Activated CD8-positive, alpha-beta T cell treated with anti-CD3 and anti-CD28 coated beads, Interleukin-2, amount 10 ng/mL, durations not matched to agents 7 days and 5 days (primary cell): ENCODE data around the gene FOXD2. TPM values are rescaled to one million over a fixed set of nuclear protein-coding genes. Genes with fewer than 3 reads are reported as not detected.
"Not testable (repeated sequence)": the region's sequence is repeated elsewhere in the genome, so short reads cannot be mapped to it uniquely, and the experiment has no call there.

Experiments used
- ATAC-seq: fragments of 150-1000 bp; cut with Tn5 transposase; one replicate; pipeline ENCODE4 v1.10.0; 2021; ENCODE audit warnings: moderate library complexity
- CTCF ChIA-PET: fragments of 350-600 bp; sonication (Branson Sonifier 250); formaldehyde crosslinking; loops from one replicate; lab custom pipeline; 2021; ENCODE audit warnings: antibody characterized with exemption; lab: Charles Lee
- POLR2A ChIA-PET: fragments of 350-600 bp; sonication (Branson Sonifier 250); formaldehyde crosslinking; loops from one replicate; lab custom pipeline; 2021; ENCODE audit warnings: antibody characterized with exemption; lab: Charles Lee
- DNase-seq: peaks from one replicate; pipeline ENCODE4 v3.0.0-alpha.2; 2020
- H3K27ac Mint-ChIP-seq: one replicate; pipeline ENCODE4 v1.8.0; 2021; ENCODE audit warnings: mild to moderate bottlenecking, mixed read lengths
- H3K27me3 Mint-ChIP-seq: one replicate; pipeline ENCODE4 v1.8.0; 2021; ENCODE audit warnings: low read depth, mixed read lengths
- H3K36me3 Mint-ChIP-seq: one replicate; pipeline ENCODE4 v1.8.0; 2021; ENCODE audit warnings: low read depth, mixed read lengths
- H3K4me1 Mint-ChIP-seq: one replicate; pipeline ENCODE4 v1.8.0; 2021; ENCODE audit warnings: low read depth, mixed read lengths
- H3K4me3 Mint-ChIP-seq: one replicate; pipeline ENCODE4 v1.8.0; 2021; ENCODE audit warnings: mild to moderate bottlenecking, mixed read lengths
- H3K9me3 Mint-ChIP-seq: one replicate; pipeline ENCODE4 v1.8.0; 2022; ENCODE audit warnings: mixed read lengths; ENCODE audit not compliant: insufficient read depth
- total RNA-seq, 2 experiments: library from RNA; stranded (reverse); gene quantifications; one replicate each; pipeline ENCODE4 v1.2.3, GENCODE V29; 2021

The FOXD2 gene
- total RNA-seq, 2 experiments from 2014 or later = 0.24 to 0.31 TPM

GRCh38 chr1:47453910-47454309 is 16.1 kb downstream of the FOXD2 start:
- not testable (repeated sequence) for H3K4me3 Mint-ChIP-seq, H3K9me3 Mint-ChIP-seq

GRCh38 chr1:47456250-47456649 is 18.4 kb downstream of the FOXD2 start:
- no peaks in the 10 kb centered on the region for H3K4me1 Mint-ChIP-seq
- POLR2A ChIA-PET = no interaction called here
- CTCF ChIA-PET = interaction anchor here (0.7 to 1.1 kb wide), 3 partner anchors 18 to 207 kb away, joined by 3 to 4 read pairs (median 4); partner anchors contain the start of gene FOXD2
- H3K27me3 Mint-ChIP-seq = peaks cover 40% of the 10 kb centered on the region
- ATAC-seq = no peak
- no peak overlapping the region for H3K4me3 Mint-ChIP-seq
- H3K27ac Mint-ChIP-seq = no peak overlapping the region
- no peaks in the 10 kb centered on the region for H3K36me3 Mint-ChIP-seq
- DNase-seq = no peak
- H3K9me3 Mint-ChIP-seq = no peaks in the 10 kb centered on the region

More at GRCh38 chr1:47453910-47454309, 16.1 kb downstream of the FOXD2 start:
- H3K27ac Mint-ChIP-seq, H3K36me3 Mint-ChIP-seq, H3K4me1 Mint-ChIP-seq, DNase-seq, POLR2A ChIA-PET, ATAC-seq: not testable (repeated sequence)
- H3K27me3 Mint-ChIP-seq = peaks cover 42% of the 10 kb centered on the region
- CTCF ChIA-PET = interaction anchor here (1.1 to 1.3 kb wide), 2 partner anchors 75 to 272 kb away, joined by 3 read pairs; no protein-coding TSS in a partner anchor

GRCh38 chr1:47457547-47457946 is 19.7 kb downstream of the FOXD2 start:
- DNase-seq, CTCF ChIA-PET, H3K4me3 Mint-ChIP-seq, H3K36me3 Mint-ChIP-seq, POLR2A ChIA-PET, H3K9me3 Mint-ChIP-seq, H3K4me1 Mint-ChIP-seq, H3K27ac Mint-ChIP-seq, ATAC-seq: not testable (repeated sequence)
- peaks cover 38% of the 10 kb centered on the region for H3K27me3 Mint-ChIP-seq

GRCh38 chr1:47459253-47459788 is 21.5 kb downstream of the FOXD2 start:
- Mint-ChIP-seq H3K4me1 (no peaks in the 10 kb centered on the region), H3K27ac (no peak overlapping the region), H3K9me3 (no peaks in the 10 kb centered on the region), H3K4me3 (no peak overlapping the region), H3K27me3 (peaks cover 40% of the 10 kb centered on the region), H3K36me3 (no peaks in the 10 kb centered on the region)
- ChIA-PET POLR2A (no interaction called here), CTCF (no interaction called here)
- ATAC-seq = no peak
- DNase-seq = no peak

- H3K4me3 Mint-ChIP-seq = no peak overlapping the region
- H3K27ac Mint-ChIP-seq = no peak overlapping the region
- no peaks in the 10 kb centered on the region for H3K4me1 Mint-ChIP-seq
- H3K36me3 Mint-ChIP-seq = no peaks in the 10 kb centered on the region
- no peak for ATAC-seq
- H3K9me3 Mint-ChIP-seq = no peaks in the 10 kb centered on the region
- ChIA-PET POLR2A (no interaction called here), CTCF (no interaction called here)
- H3K27me3 Mint-ChIP-seq = peaks cover 40% of the 10 kb centered on the region
- no peak for DNase-seq
These were observed 22.2 kb downstream of the FOXD2 start for GRCh38 chr1:47460040-47460439.

GRCh38 chr1:47460456-47460855 is 22.6 kb downstream of the FOXD2 start:
- H3K27me3 Mint-ChIP-seq = peaks cover 40% of the 10 kb centered on the region
- no peak overlapping the region for H3K27ac Mint-ChIP-seq

GRCh38 chr1:47465605-47466004 is 27.8 kb downstream of the FOXD2 start:
- DNase-seq (no peak), ATAC-seq (no peak)
- POLR2A ChIA-PET = no interaction called here
- H3K27ac Mint-ChIP-seq = no peak overlapping the region
- no peaks in the 10 kb centered on the region for H3K4me1 Mint-ChIP-seq
- H3K4me3 Mint-ChIP-seq = no peak overlapping the region
- peaks cover 26% of the 10 kb centered on the region for H3K27me3 Mint-ChIP-seq
- CTCF ChIA-PET = interaction anchor here (1.8 kb wide), 1 partner anchor 260 kb away, joined by 4 read pairs; no protein-coding TSS in a partner anchor
- H3K36me3 Mint-ChIP-seq = no peaks in the 10 kb centered on the region
- H3K9me3 Mint-ChIP-seq = no peaks in the 10 kb centered on the region

More at GRCh38 chr1:47460456-47460855, 22.6 kb downstream of the FOXD2 start:
- CTCF ChIA-PET = interaction anchor here (1.8 kb wide), 1 partner anchor 23 kb away, joined by 9 read pairs; the partner anchor contains the start of gene FOXD2
- no peak for DNase-seq
- Mint-ChIP-seq H3K4me3 (no peak overlapping the region), H3K4me1 (no peaks in the 10 kb centered on the region), H3K36me3 (no peaks in the 10 kb centered on the region), H3K9me3 (no peaks in the 10 kb centered on the region)
- POLR2A ChIA-PET = no interaction called here
- no peak for ATAC-seq

- ATAC-seq (no peak), DNase-seq (no peak)
- Mint-ChIP-seq H3K27me3 (peaks cover 8% of the 10 kb centered on the region), H3K36me3 (no peaks in the 10 kb centered on the region), H3K9me3 (no peaks in the 10 kb centered on the region), H3K4me1 (no peaks in the 10 kb centered on the region), H3K27ac (no peak overlapping the region), H3K4me3 (no peak overlapping the region)
- POLR2A ChIA-PET = no interaction called here
- CTCF ChIA-PET = no interaction called here
These were observed 31.0 kb downstream of the FOXD2 start for GRCh38 chr1:47468709-47469389.

GRCh38 chr1:47469390-47469759 is 31.5 kb downstream of the FOXD2 start:
- Mint-ChIP-seq H3K4me3 (no peak overlapping the region), H3K4me1 (no peaks in the 10 kb centered on the region), H3K27ac (no peak overlapping the region), H3K27me3 (peaks cover 8% of the 10 kb centered on the region), H3K9me3 (no peaks in the 10 kb centered on the region), H3K36me3 (no peaks in the 10 kb centered on the region)
- ChIA-PET POLR2A (no interaction called here), CTCF (no interaction called here)
- ATAC-seq (no peak), DNase-seq (no peak)

- ChIA-PET CTCF (interaction anchor here (1.2 kb wide), 1 partner anchor 256 kb away, joined by 3 read pairs; no protein-coding TSS in a partner anchor), POLR2A (no interaction called here)
- Mint-ChIP-seq H3K4me3 (no peak overlapping the region), H3K27me3 (peaks cover 8% of the 10 kb centered on the region), H3K4me1 (no peaks in the 10 kb centered on the region), H3K36me3 (no peaks in the 10 kb centered on the region), H3K9me3 (no peaks in the 10 kb centered on the region), H3K27ac (no peak overlapping the region)
- DNase-seq = no peak
- no peak for ATAC-seq
These were observed 32.1 kb downstream of the FOXD2 start for GRCh38 chr1:47469910-47470309.

GRCh38 chr1:47471163-47471562 is 33.3 kb downstream of the FOXD2 start:
- ChIA-PET POLR2A (no interaction called here), CTCF (no interaction called here)
- DNase-seq (no peak), ATAC-seq (no peak)
- Mint-ChIP-seq H3K4me3 (no peak overlapping the region), H3K9me3 (no peaks in the 10 kb centered on the region), H3K27ac (no peak overlapping the region), H3K27me3 (peaks cover 13% of the 10 kb centered on the region), H3K4me1 (no peaks in the 10 kb centered on the region), H3K36me3 (no peaks in the 10 kb centered on the region)
